Ectodermal cell (in vitro differentiated cells): ENCODE results near the gene SOS1.

Experiments used
- H3K27ac ChIP-seq: 2 replicates; pipeline ENCODE4 v1.7.0; 2013; ENCODE audit warnings: mild to moderate bottlenecking, low read depth, low read length; ENCODE audit not compliant: insufficient read depth, poor library complexity, severe bottlenecking
- H3K27me3 ChIP-seq: 2 replicates; pipeline ENCODE4 v1.7.0; 2013; ENCODE audit warnings: mild to moderate bottlenecking, low read length; ENCODE audit not compliant: insufficient read depth, control insufficient read depth, poor library complexity, severe bottlenecking
- H3K36me3 ChIP-seq: one replicate; pipeline ENCODE4 v1.7.0; 2013; ENCODE audit warnings: low read length; ENCODE audit not compliant: control insufficient read depth, insufficient read depth
- H3K4me1 ChIP-seq: one replicate; pipeline ENCODE4 v1.7.0; 2013; ENCODE audit warnings: low read length; ENCODE audit not compliant: control insufficient read depth, insufficient read depth
- H3K4me3 ChIP-seq: 2 replicates; pipeline ENCODE4 v1.7.0; 2013; ENCODE audit warnings: low read depth, low read length, control low read depth; ENCODE audit not compliant: insufficient read depth
- H3K9me3 ChIP-seq: 2 replicates; pipeline ENCODE4 v1.7.0; 2013; ENCODE audit warnings: mild to moderate bottlenecking, low read length, moderate library complexity; ENCODE audit not compliant: control insufficient read depth
- WGBS, 2 experiments: methylation state at CpG; one replicate each; pipeline ENCODE4 v1.1.7; 2013; ENCODE audit warnings: missing lambda C conversion rate in 2 of 2; 5-methylcytosine and 5-hydroxymethylcytosine counted together

Gene SOS1

DNA sequence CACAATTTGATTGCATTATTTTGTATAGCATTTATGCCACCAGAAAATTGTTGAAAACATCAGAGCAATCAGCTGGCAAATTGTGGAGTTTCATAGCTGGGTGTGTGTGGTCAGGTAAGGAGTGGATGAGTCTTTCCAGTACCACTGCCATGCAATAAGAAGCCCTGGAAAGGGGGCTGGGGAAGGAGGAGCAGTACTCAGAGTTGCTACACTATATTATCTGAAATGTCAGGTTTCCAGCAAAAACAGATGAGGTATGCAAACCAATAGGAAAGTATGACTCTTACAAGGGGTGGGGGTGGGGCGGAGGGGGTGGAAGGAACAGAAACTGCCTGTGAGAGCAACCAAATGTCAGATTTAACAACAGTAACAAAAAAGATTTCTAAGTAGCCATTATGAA lies 112.2 kb downstream of the SOS1 start:
- 88 to 93% methylated on average over 1 of the region's 1 CpG for WGBS, 2 experiments

DNA sequence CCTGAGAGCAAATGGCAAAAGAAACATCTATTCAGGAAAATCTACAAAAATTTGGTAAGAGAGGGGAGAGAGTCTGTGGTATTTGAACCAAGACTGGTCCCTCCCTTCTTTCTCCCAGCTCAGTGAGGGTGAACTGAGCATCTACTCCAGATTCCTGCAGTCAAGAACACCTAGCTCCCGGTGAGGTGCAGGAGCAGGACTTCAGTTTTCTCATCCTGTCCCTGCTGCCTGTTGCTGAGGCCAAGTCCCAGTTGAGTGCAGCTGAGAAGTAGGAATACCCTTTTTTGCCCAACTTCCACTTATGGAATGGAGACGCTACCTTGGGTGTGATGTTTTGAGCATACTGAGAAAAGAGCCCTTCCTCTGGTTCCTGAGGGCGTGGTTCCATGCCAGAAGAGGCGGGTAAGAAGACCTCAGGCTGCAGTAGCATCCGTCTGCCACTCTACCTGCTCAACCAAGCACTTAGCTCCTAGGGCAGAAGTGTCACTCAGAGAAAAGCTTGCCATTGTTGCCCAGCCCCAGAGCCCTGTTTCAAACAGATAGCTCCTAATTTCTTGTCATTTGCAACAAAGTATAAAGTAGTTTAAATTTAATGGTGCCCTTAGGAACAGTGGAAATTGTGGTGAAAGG lies 112.9 kb downstream of the SOS1 start:
- Histone ChIP-seq H3K9me3 (no peaks in the 10 kb centered on the region), H3K27me3 (no peaks in the 10 kb centered on the region), H3K4me3 (no peak overlapping the region), H3K4me1 (no peaks in the 10 kb centered on the region), H3K36me3 (peaks cover 13% of the 10 kb centered on the region), H3K27ac (no peak overlapping the region)
- WGBS, 2 experiments: 71 to 87% methylated on average over 4 to 5 of the region's 5 CpGs

More for the DNA sequence above, 112.2 kb downstream of the SOS1 start:
- H3K36me3 ChIP-seq: peaks cover 13% of the 10 kb centered on the region
- no peaks in the 10 kb centered on the region for H3K4me1 ChIP-seq
- no peaks in the 10 kb centered on the region for H3K9me3 ChIP-seq
- H3K4me3 ChIP-seq: no peak overlapping the region
- no peak overlapping the region for H3K27ac ChIP-seq
- no peaks in the 10 kb centered on the region for H3K27me3 ChIP-seq

DNA sequence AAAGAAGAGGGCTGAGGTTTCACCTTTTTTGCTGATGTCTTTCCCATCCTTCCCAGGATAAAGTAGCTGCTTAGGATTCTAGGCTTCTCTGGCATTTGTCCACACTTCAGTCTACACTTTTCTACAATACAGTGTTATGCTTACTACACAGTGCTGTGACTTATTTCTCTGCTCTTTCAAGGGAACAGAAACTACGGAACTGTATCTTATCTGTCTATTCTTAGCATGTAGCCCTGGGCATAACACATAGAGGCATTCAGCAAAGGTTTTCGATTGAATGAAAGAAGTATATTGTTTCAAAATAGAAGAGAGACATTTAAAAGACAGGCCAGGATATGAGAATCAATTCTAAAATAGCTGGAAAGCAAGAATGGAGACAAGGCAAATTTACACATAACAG lies 120.3 kb downstream of the SOS1 start:
- H3K9me3 ChIP-seq: no peaks in the 10 kb centered on the region
- no peak overlapping the region for H3K4me3 ChIP-seq
- no peaks in the 10 kb centered on the region for H3K4me1 ChIP-seq
- no peaks in the 10 kb centered on the region for H3K27me3 ChIP-seq
- WGBS, 2 experiments: 82 to 94% methylated on average over 2 of the region's 2 CpGs
- H3K27ac ChIP-seq: no peak overlapping the region
- H3K36me3 ChIP-seq: peaks cover 15% of the 10 kb centered on the region

DNA sequence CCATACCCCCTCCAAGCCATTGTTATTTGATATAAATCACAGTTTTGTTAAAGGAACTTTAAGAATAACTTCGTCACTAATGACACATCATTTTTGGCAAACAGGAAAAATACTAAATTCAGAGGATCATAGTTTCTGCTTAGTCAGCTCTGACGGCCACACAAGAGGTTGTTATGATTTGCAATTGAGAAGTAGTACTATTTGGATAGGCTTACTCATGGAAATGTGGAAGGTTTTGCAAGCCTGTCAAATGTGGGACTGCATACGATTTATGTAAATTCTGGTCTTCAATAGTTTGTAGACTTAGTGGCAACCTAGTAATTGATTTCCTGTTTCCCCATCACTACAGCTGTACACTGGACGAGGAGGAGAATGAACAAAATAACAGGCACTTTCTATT lies 123.1 kb downstream of the SOS1 start:
- 92% methylated on average over 3 to 4 of the region's 4 CpGs for WGBS, 2 experiments
- Histone ChIP-seq H3K36me3 (peaks cover 11% of the 10 kb centered on the region), H3K4me3 (no peak overlapping the region), H3K27me3 (no peaks in the 10 kb centered on the region), H3K4me1 (no peaks in the 10 kb centered on the region), H3K9me3 (no peaks in the 10 kb centered on the region), H3K27ac (no peak overlapping the region)

DNA sequence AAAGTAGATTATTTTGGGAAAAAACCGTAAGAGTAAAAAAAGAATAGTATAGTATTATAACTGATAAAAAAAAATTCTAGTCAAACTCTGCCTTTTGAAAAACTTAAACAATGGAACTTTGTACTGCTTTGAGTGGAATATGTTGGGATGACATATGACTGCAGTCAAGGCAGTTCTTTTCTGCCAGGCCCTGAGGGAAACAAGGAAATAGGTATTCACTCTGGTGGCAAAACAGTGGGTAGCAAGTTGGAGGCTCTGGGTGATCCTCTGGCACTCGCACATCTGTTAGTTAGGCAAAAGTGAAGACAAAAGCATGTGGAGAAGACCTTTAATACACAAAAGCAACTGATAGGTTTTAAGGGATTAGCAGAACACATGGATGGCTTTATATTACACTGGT lies 129.0 kb downstream of the SOS1 start:
- 70 to 95% methylated on average over 1 to 2 of the region's 2 CpGs for WGBS, 2 experiments
- Histone ChIP-seq H3K4me3 (no peak overlapping the region), H3K4me1 (no peaks in the 10 kb centered on the region), H3K27ac (no peak overlapping the region), H3K27me3 (no peaks in the 10 kb centered on the region), H3K36me3 (no peaks in the 10 kb centered on the region), H3K9me3 (no peaks in the 10 kb centered on the region)

DNA sequence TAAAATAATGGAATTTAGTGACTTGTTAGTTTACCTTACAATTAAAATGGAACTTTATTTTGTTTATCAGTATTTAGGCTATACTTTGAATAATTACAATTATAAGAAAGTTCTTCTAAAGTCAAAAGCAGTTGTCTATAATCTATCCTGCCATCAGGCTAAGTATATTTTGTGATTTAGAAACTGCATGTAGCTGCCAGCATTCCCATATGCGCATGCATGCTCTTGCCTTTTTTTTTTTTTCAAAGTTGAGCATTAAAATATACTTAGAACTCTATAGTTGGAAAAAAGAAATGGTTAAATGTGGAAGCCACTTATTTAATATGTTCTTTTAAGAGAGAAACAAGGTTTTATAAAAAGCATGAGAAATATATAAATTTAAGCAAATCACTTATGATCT lies 132.1 kb downstream of the SOS1 start:
- Histone ChIP-seq H3K36me3 (no peaks in the 10 kb centered on the region), H3K4me3 (no peak overlapping the region), H3K4me1 (no peaks in the 10 kb centered on the region), H3K9me3 (no peaks in the 10 kb centered on the region), H3K27me3 (no peaks in the 10 kb centered on the region), H3K27ac (no peak overlapping the region)
- WGBS, 2 experiments: 100% methylated on average over 1 of the region's 1 CpG; no CpG with 5 or more reads in 1 of the 2 experiments

DNA sequence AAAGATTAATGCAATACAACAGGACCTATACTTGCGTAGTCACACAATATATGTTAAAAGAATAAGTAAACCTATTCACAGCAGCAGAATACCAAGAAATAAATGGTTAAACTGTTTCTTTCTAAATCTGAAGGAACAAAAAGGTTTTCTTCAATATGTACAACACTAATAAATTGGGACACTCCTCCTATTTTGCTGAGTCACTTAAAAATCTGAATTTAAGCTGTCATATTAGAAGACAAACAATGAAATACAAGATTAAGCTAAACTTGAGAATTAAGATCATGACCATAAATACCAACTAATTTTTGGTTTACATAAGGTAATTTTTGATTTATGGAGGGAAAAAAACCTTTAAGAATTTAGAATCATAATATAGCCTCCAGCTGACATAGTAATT lies 138.4 kb downstream of the SOS1 start:
- H3K4me1 ChIP-seq: no peaks in the 10 kb centered on the region
- WGBS, 2 experiments: no CpG with 5 or more reads among the region's 1 CpG
- H3K36me3 ChIP-seq: no peaks in the 10 kb centered on the region
- H3K9me3 ChIP-seq: no peaks in the 10 kb centered on the region
- no peak overlapping the region for H3K4me3 ChIP-seq
- no peak overlapping the region for H3K27ac ChIP-seq
- H3K27me3 ChIP-seq: no peaks in the 10 kb centered on the region

DNA sequence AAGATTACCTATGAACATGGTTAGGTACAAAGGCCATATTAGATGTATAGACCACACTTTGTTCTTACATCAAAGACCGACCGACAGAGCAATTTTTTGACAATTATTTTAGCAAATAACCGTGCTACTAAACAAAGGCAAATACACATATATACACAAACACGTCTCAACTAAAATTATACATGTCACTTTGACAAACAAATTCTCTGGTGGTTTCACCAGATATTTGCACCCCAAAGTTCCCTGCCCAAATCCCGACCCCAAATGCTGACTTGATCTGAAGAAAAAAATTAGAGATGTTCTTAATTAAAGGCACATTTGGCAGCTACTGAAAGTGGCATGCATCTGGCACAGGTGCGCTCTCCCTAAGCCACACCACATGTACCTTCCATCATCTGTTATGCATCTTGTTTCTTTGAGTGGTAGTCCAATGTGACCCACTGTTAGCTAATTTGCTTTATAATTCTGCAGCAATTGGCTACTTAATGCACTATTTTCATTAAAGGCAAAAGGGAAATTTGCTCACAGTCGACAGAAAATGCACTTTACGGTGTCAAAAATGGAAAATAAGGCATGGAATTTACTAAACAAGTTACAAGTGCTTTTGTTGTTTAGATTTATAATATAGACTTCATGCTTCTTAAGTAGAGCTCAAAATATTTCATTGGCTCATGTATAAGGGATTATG lies 139.0 kb downstream of the SOS1 start:
- Histone ChIP-seq H3K27ac (no peak overlapping the region), H3K36me3 (no peaks in the 10 kb centered on the region), H3K4me3 (no peak overlapping the region), H3K4me1 (no peaks in the 10 kb centered on the region), H3K9me3 (no peaks in the 10 kb centered on the region), H3K27me3 (no peaks in the 10 kb centered on the region)
- WGBS, 2 experiments: 93 to 96% methylated on average over 8 of the region's 8 CpGs

DNA sequence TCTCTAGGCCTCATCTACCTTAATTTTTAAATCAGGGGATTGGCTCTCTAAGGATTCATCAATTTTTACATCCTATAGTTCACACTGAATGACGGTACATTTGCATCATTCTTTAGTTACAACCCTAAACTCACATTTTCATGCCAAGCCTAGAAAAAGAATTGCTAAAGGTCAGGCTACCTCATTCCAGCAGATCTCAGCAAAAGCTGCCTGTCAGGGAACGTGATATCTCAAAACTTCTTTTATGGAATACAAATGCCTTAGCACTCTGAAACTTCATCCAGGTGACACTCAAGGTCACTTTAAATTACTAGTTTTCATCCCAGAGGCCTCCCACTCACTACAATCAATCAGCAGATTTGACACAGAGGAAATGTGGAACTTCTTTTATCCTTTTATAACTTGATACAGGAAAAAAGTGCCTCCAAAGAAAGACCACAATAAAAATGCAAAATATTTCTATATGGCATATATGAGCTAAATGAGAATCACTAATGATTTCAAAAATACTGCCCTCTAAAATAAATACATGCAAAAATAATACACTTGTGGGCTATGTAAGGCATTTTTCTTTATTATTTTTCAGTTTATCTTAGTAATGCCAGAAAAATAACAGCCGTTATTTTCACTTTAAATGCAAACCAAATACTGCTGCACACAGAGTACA lies 139.7 kb downstream of the SOS1 start:
- 97% methylated on average over 3 of the region's 3 CpGs for WGBS, 2 experiments
- Histone ChIP-seq H3K4me1 (no peaks in the 10 kb centered on the region), H3K4me3 (no peak overlapping the region), H3K27me3 (no peaks in the 10 kb centered on the region), H3K36me3 (no peaks in the 10 kb centered on the region), H3K27ac (no peak overlapping the region), H3K9me3 (no peaks in the 10 kb centered on the region)

DNA sequence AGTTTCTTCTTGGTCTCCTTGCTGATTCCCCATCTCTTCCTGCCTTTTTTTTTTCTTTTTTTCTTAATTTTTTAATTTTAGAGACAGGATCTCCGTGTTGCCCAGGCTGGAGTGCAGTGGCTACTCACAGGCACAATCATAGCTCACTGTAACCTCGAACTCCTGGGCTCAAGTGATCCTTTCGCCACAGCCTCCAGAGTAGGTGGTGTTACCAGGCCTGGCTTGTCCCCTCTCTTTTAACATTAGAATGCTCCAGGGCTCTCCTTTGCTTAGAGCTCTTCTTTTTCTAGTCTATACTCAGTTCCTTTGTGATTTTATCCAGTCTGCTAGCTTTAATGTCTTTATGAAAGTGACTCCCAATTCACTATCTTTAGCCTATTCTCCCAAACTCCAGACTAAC lies 141.9 kb downstream of the SOS1 start:
- Histone ChIP-seq H3K4me1 (no peaks in the 10 kb centered on the region), H3K36me3 (no peaks in the 10 kb centered on the region), H3K4me3 (no peak overlapping the region), H3K9me3 (no peaks in the 10 kb centered on the region), H3K27ac (no peak overlapping the region), H3K27me3 (no peaks in the 10 kb centered on the region)
- 90 to 93% methylated on average over 3 of the region's 3 CpGs for WGBS, 2 experiments
